GM12891 (cell line): ENCODE results near the gene GRK6.

ENCODE experiments used
- POLR2A ChIP-seq: IDR thresholded peaks from 2 replicates; pipeline ENCODE4 v1.6.1; 2011; ENCODE audit warnings: low read depth, low read length, control low read depth
- POLR2AphosphoS5 ChIP-seq: IDR thresholded peaks from 2 replicates; pipeline ENCODE4 v1.6.1; 2011; ENCODE audit warnings: low read depth, low read length, control low read depth
- SPI1 ChIP-seq: IDR thresholded peaks from 2 replicates; pipeline ENCODE4 v1.6.1; 2011; ENCODE audit warnings: low read depth, low read length, control low read depth

DNA sequence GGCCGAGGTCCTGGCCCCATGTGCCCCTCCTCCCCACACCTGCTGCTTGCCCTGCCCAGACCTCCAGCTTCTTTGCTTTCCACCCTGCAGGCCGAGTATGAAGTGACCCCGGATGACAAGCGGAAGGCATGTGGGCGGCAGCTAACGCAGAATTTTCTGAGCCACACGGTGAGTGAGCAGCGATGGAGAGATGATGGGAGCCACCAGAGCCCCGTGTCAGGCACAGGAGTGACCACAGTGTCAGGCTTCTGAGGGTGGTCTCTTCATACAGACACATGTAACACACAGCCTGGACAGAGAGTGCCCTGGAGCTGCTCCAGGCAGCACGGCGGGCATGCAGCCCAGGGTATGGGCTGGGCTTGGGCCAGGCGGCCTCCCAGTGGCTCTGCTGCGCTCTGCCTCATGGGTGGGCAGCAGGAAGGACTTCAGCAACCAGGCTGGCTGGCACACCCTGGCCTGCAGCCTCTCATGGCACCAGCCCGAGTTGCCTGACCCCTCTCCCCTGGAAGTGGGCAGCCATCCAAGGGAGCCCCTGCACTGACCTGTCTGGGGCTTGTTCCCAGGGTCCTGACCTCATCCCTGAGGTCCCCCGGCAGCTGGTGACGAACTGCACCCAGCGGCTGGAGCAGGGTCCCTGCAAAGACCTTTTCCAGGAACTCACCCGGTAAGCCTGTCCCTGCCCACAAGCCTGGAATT, 5.8 kb downstream of the GRK6 start:
- TF ChIP-seq POLR2A (no peak), POLR2AphosphoS5 (no peak), SPI1 (no peak)
